Measurements from ENCODE around the gene MAP7D2.

The MAP7D2 gene

DNA sequence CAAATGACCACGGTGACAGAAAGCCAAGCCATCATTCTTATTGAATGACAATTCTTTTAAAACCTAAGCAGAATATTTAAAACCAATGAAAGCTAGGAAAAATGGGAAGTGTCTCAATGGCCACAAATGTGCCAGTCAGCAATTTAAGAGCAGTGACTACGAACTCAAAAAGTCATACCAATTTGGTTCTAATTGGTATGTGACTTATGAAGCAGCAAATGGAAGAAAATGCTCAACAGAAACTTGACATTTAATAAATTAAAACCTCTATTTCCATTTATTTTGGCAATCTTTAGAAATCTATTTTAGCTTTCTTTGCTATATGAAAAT lies 100.1 kb downstream of the MAP7D2 start:
- POLR2A ChIA-PET = no interaction called here
- TF ChIP-seq, protein P1, sequence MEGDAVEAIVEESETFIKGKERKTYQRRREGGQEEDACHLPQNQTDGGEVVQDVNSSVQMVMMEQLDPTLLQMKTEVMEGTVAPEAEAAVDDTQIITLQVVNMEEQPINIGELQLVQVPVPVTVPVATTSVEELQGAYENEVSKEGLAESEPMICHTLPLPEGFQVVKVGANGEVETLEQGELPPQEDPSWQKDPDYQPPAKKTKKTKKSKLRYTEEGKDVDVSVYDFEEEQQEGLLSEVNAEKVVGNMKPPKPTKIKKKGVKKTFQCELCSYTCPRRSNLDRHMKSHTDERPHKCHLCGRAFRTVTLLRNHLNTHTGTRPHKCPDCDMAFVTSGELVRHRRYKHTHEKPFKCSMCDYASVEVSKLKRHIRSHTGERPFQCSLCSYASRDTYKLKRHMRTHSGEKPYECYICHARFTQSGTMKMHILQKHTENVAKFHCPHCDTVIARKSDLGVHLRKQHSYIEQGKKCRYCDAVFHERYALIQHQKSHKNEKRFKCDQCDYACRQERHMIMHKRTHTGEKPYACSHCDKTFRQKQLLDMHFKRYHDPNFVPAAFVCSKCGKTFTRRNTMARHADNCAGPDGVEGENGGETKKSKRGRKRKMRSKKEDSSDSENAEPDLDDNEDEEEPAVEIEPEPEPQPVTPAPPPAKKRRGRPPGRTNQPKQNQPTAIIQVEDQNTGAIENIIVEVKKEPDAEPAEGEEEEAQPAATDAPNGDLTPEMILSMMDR (IDR thresholded peaks at IDR 0.05; ENCODE audit: insufficient read depth, low read length, missing control alignments) = no peak
- CTCF ChIA-PET = interaction anchor here (1.5 kb wide), 1 partner anchor 25 kb away, joined by 6 read pairs; the partner anchor contains the start of gene BCLAF3
- DNase-seq (ENCODE audit: low read depth, low spot score) = no peak
- H3K4me3 ChIP-seq (ENCODE audit: low read depth, low read length) = no peak overlapping the region

DNA sequence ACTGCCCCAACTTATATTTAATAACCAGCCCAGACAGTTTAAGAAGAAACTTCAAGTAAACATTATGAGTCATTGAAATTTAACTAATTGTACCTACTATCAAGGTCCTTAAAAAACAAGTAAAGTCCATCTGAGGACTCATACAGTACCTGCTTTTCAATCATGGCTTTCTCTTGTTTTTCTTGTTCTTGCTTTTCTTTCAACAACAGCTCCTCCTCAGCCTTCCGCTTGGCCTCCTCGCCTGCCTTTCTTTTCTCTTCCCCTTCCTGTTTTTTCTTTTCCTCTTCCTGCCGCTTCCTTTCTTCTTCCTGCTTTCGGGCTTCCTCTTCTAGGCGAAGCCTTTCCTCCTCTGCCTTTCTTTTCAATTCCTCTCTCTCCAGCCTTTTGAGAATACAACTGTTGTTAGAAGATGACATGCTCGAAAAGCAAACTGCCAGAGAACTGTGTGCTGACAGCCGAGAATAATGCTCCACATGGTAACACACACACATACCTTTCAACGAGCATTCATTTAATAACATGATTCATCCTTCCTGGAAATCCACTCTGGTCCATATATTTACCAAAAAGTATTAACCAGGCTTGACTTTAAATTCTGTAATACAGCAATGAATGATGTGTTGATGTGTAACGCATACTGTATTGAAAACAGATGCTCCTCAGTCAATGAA lies 100.6 kb downstream of the MAP7D2 start:
- TF ChIP-seq, protein P1 (IDR thresholded peaks at IDR 0.05; ENCODE audit: insufficient read depth, low read length, missing control alignments) = no peak
- POLR2A ChIA-PET = no interaction called here
- no peak for DNase-seq (ENCODE audit: low read depth, low spot score)
- H3K4me3 ChIP-seq (ENCODE audit: low read depth, low read length) = no peak overlapping the region
- CTCF ChIA-PET = no interaction called here

DNA sequence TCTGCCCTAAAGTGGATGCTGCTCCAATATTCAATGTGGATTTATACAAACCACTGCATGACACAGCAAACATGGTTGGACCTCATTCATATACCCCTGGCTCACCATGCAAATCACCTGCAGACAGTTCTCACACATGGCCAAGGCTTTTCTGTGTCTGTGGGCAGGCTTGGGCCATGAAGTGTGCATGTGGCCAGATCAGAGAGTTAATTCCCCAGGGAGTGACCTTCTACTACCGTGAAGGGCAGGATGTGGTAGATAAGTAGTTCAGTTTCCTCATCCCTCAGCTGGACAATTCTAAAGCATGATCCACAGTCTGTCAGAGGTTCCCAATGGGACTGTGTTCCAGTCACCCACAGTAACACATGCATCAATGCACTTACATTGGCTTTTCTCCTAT lies 101.3 kb downstream of the MAP7D2 start:
- CTCF ChIA-PET = no interaction called here
- POLR2A ChIA-PET = no interaction called here
- TF ChIP-seq, protein P1 (IDR thresholded peaks at IDR 0.05; ENCODE audit: insufficient read depth, low read length, missing control alignments) = no peak

DNA sequence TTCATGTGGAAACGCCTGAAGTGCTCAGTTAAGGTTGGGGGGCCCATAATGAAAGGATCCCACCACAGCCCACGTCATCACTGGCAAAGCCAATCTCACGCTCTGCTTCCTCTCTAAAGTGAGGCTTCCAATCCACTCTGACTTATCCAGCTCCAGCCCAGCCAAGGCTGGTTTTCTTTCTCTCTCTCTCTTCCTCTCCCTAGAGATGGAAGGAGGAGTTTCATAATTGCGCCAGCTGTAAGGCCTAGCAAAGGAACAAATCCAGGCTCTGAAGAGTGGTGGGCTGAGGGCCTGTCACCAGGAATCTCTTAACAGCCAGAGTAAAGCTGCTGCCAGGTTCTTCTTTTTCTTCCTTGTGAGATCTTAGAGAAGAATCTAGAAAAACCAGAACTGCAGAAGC lies 105.1 kb downstream of the MAP7D2 start:
- TF ChIP-seq, protein P1 (IDR thresholded peaks at IDR 0.05; ENCODE audit: insufficient read depth, low read length, missing control alignments) = no peak
- DNase-seq (ENCODE audit: low read depth, low spot score) = no peak
- ChIA-PET CTCF (interaction anchor here (1.7 kb wide), 1 partner anchor 20 kb away, joined by 5 read pairs; no protein-coding TSS in a partner anchor), POLR2A (no interaction called here)
- H3K4me3 ChIP-seq (ENCODE audit: low read depth, low read length) = no peak overlapping the region

More for the DNA sequence above, 101.3 kb downstream of the MAP7D2 start:
- DNase-seq (ENCODE audit: low read depth, low spot score) = no peak
- H3K4me3 ChIP-seq (ENCODE audit: low read depth, low read length) = no peak overlapping the region

DNA sequence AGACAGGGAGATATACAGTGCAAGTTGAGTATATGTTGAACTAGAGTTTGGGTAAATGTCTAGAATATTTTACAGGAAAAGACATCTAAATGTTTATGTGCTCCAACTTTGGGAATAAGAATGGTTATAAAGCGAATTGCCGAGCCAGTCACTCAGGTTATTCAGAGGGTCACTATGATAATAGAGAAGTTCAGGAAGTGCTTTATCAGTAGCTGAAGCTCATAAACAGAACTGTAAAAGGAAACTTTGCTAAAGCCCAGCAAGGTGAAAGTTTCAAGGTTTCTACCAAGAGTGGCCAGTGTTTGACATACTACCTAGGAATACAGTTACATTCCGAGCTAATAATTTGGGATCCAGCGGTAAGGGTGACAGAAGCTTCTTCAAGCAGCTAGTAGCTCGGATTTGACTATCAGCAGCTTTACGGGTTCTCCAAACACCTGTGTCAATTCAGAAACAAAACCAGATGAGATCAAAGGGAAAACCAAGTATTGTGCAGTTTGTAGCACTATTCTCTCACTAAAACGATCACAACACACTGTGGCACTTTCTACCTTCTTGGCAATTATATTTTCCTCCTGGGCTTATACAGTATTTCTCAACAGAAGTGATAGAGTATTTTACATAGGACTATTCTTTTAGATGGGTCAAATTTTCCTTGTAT lies 108.6 kb downstream of the MAP7D2 start:
- no peak for DNase-seq (ENCODE audit: low read depth, low spot score)
- TF ChIP-seq, protein P1 (IDR thresholded peaks at IDR 0.05; ENCODE audit: insufficient read depth, low read length, missing control alignments) = no peak
- no peak overlapping the region for H3K4me3 ChIP-seq (ENCODE audit: low read depth, low read length)
- POLR2A ChIA-PET = no interaction called here
- CTCF ChIA-PET = interaction anchor here (1.9 kb wide), 1 partner anchor 17 kb away, joined by 5 read pairs; the partner anchor contains the start of gene BCLAF3

DNA sequence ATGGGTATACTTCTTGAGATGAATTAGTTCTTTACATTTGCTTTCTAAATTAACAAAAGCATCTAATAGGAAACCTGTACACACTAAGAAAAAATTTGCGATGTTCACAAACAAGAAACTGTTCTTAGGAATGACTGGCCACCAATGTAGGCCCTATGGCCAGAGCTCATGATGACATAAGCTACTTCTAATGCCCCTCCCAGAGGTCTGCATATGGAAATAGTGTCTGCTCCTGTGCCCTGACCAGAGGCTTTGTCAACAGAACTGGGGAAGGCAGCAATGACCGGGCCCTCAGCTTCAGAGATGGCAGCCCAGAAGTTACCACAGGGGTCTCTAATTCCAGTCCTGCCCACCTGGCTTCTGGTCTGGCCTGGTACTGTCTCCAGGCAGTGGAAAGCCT lies 110.8 kb downstream of the MAP7D2 start:
- TF ChIP-seq, protein P1 (IDR thresholded peaks at IDR 0.05; ENCODE audit: insufficient read depth, low read length, missing control alignments) = no peak
- CTCF ChIA-PET = interaction anchor here (2.3 kb wide), 1 partner anchor 14 kb away, joined by 9 read pairs; no protein-coding TSS in a partner anchor
- POLR2A ChIA-PET = no interaction called here
- no peak for DNase-seq (ENCODE audit: low read depth, low spot score)
- H3K4me3 ChIP-seq (ENCODE audit: low read depth, low read length) = no peak overlapping the region

Data from AG04449 (cell line).